Inflammatory macrophage (primary cell): ENCODE results near the gene USP40.

Experiments used
- DNase-seq, 2 donors: peaks; one replicate each; pipeline ENCODE4 v3.0.0-alpha.2; 2020 to 2022

The USP40 gene

DNA sequence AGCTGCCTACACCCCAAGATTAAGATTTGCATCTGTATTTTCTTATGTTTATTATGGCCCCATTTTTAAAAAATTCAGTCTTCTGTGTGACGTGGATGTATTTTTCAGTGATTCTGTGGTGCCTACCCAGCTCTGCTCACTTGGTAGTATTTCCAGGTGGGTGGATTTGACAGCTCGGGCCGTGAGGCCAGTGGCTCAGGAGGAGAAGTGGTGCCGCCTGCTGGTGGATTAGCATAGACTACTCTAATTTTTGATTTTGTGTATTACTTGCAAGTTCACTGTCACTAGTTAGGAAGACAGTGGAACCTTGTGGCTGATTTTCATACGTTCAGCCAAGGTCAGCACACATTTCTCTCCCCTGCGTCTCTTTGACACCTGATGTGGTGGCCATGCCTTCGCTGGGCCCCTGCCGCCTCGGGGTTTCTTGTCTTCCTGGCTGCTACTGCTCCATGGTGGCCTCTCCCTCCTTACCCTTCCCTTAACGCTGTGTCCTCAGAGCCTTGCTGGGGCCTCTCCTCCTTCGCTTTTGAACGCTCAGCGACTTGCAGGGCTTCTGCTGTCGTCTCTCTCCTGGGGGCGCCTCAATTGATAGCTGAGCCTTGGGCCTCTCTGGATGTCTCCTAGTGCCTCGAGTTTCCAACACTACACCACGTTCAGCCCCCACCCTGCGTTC, 122.9 kb downstream of the USP40 start:
- peak; percentile 69 to 75 for DNase-seq

DNA sequence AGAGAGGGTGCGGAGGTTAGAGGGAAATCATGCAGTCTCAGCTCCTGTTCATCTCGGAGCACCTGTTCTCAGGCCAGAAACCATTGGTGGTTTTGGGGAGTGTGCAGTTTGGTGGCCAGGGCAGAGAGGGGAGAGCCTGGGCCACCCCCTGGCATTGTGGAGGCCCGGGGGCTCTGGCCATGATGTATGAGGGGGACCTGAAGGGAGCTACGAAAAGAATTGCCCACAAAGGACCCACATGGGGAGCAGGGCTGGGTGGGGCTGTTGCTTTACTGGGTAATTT, 124.6 kb downstream of the USP40 start:
- no peak for DNase-seq

- DNase-seq = no peak
Observed at GRCh38 chr2:233441161-233442027, 125.2 kb downstream of the USP40 start.

- DNase-seq = no peak
Observed at GRCh38 chr2:233440714-233441113, 125.9 kb downstream of the USP40 start.

- no peak for DNase-seq
Observed at GRCh38 chr2:233440314-233440713, 126.3 kb downstream of the USP40 start.

DNA sequence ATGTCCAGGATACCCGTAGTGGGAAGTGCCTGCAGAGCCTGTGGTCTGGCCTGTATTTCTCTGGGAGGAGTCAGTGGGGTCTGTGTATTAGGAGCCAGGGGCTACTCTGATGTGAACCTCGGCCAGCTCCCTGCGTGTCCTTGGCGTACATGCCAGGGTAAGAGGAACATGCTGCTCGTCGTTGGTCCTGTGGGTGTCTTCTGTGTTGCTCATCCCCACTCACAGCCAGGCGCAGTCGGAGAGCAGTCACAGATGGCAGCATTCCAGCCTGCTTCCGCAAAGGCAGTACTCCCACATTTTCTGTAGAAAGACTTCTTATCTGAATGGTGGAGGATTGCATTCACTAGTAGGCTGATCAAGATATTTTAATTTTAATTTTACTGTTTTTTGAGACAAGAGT, 127.4 kb downstream of the USP40 start:
- DNase-seq = peak in 1 of 2 donors; percentile 30

- no peak for DNase-seq
Observed at GRCh38 chr2:233438573-233439147, 127.9 kb downstream of the USP40 start.

- DNase-seq = no peak
Observed at GRCh38 chr2:233437439-233437955, 129.1 kb downstream of the USP40 start.

DNA sequence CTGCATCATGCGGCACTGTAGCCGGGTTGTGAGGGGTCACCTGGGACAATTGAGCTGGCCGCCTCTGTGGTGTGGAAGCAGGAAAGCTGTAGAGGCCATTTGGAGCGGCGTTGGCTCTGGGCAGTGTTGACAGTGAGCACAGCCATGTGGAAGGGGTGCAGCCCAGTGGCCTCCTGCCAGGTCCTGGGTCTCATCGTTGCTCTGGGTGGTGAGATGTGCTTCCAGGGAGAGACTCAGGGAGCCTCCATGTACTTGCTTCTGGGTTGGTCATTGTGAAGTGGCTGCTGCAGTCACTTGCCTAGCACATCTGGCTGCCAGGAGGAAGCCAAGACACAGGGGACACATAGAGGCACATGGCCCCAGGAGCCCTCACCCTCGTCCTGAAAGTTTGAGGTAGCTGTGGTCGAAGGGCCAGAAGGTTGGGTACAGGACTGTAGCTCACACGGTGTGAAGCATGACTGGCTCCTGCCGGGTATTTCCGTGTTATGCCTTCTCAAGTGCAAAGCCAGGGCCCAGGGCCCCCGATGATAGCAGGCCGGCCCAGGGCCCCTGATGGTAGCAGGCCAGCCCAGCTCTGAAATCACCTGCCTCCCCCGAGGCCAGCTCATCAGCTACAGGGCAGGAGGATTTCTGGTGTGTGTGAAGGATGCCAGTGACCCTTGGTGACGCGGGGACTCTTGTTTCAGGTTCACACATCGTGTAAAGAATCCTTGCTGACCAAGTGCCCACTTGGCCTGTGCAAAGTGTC, 129.7 kb downstream of the USP40 start:
- no peak for DNase-seq

GRCh38 chr2:233436191-233436581, 130.4 kb downstream of the USP40 start:
- DNase-seq = no peak

DNA sequence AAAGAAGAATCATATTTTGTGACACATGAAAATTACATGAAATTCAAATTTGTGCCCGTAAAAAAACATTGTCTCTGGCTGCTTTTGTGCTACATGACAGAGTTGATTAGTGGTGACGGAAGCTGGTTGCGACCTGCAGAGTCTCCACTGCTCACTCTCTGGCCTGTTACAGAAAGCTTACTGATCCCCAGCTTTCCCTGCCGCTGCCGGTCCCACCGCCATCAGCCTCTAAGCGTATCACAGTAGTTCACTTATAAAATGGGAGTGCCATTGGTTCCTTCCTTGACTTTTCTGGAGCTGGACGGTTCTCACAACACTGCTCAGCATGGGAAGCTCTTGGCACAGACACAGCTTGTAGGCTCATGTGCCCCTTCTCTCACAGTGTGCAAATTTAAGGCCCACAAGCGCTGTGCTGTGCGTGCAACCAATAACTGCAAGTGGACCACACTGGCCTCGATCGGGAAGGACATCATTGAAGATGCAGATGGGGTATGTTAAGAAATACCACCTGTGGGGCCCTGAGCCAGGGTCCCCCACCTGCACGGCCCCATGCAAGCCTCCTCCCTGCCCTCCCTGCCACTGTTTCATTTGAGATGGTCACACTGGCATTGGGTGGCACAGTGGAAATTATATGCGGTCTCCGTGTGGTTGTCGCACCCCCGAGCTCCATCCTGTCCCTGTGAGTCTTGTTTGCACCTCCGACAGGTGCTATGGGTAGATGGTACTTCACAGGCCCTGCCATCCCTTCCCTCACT, 131.0 kb downstream of the USP40 start:
- DNase-seq = no peak

DNA sequence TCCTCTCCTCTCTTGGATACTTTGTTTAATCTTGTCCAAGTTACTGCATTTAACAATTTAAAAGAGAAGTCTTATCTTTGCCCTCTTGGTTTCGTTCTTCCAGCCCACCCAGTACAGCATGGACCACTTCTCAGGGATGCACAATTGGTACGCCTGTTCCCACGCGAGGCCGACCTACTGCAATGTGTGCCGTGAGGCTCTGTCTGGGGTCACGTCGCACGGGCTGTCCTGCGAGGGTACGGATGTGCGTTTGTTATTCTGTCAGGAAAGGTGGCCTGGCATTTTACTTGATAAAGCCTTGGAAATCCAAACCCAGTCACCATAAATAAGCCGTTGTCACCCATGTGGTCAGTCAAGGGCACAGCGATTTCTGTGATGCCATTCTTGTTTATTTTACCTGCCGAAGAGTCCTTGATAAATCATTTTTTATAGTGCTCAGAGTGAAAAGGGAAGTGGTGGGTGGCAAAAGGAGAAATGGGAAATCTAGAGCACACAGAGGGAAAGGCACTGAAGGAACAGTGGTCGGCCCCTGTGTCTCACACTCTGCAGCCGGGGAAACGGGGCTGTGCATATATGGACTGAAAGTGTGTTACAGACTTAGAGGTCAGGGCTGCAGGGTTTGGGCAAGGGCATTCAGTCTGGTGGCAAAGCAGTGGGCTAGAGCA, 131.8 kb downstream of the USP40 start:
- peak; percentile 16 to 23 for DNase-seq

DNA sequence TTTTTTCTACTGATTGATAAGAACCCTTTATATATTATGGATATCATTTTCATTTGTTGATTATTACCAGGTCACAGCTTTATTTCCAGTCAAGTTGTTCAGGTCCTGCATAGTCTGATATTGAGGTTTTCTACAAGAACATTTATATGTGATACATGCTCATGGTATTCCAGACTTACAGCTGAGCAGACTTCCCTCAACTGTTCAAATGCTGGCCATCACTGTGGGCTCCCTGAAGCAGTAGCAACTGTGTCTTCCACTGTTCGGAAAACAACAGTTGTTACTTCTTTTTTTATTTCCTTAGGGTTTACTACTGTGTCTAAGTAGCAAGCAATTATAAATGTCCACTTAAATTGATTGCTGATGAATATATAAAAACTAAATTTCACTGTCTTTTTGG, 132.8 kb downstream of the USP40 start:
- no peak for DNase-seq

GRCh38 chr2:233433029-233433428, 133.6 kb downstream of the USP40 start:
- no peak for DNase-seq

DNA sequence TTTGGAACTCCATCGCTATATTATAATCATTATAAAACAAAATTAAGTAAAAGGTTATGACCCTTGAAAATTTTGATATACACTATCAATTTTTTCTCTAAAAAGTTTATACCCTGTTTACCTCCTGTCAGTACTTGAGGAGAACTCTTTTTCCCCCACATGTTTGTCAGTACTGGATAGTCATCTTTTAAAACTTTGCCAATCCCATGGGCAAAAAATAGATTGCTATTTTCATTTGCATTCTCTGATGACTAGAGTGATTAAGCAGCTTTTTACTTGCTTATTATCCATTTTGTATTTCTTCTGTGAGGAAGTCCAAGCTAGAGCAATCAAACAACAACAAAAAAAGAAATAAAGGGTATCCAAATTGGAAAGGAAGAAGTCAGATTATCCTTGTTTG, 135.9 kb downstream of the USP40 start:
- no peak for DNase-seq

DNA sequence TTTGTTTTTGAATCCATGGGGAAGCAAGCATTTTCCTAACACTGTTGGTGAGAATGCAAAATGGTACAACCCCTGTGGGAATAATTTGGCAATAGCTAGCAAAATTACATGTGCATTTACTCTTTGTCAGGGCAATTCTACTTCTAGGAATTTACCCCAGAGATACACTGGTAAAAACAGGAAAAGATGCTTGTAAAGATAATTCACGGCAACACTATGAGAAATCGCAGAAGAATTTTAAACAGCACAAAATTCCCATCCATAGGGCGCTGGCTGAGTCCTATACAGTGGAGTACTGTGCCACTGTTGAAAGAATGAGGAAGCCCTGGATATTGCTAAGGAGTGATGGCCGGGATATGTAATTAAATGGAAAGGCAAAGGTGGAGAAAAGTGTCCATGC, 136.5 kb downstream of the USP40 start:
- no peak for DNase-seq

DNA sequence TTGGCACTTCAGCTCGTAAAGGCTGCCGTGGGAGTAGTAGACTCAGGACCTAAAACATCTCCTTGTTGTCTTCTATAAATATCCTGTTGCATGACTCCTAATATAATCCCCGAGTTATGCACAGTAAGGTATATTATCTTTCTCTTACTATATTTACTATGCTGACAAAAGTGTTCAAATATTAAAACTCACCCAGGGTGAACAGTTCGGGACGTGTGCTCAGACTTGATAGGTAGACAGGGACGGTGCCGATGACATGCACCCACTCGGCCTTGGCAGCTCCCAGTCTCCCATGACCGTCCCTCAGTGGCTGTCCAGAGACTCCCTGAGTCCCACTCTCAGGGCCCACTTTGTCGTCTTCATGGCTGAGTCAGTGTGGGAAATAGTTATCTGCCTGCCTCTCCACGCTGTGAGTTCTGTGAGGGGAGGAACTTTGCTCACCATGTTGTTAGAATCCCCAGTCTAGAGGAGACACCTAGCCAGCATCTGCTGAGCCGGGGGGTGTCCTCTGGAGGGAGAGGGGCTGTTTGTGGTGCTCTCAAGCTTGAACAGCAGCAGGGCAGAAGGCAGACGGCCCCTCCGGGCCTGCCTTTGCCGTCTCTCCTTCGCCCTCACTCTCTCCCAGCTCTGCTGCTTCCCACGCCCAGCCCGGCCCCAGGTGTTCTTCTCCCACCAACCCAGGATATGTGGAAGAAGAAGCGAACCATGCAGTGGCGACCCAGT, 137.2 kb downstream of the USP40 start:
- DNase-seq = no peak

DNA sequence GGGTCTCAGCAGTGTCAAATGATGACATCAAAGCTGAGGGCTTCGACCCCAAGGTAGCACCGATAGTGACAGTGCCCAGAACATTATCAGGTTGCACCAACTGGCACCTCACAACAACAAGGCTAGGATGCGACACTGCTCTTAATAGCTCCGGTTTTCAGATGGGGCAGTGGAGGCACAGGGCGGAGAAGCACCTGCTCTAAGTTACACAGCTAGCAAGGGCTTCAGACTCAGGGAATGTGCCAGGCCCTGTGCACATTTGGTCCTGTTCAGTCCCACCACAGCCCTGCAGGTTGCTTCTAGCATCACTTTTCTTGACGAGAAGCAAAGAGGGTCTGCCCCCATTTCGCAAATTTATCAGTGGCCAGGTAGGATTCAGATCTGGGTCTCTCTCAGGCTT, 138.1 kb downstream of the USP40 start:
- no peak for DNase-seq

GRCh38 chr2:233428008-233428407, 138.6 kb downstream of the USP40 start:
- DNase-seq = no peak

- DNase-seq = peak; percentile 59 to 64
Observed at GRCh38 chr2:233426619-233427342, 139.8 kb downstream of the USP40 start.
